A549 (cell line): ENCODE results near the gene LSS. TPM values are rescaled to one million over a fixed set of nuclear protein-coding genes. Genes with fewer than 3 reads are reported as not detected.
"Not testable (repeated sequence)": the region's sequence is repeated elsewhere in the genome, so short reads cannot be mapped to it uniquely, and the experiment has no call there.

Source experiments
- ATAC-seq, 2 experiments: fragments of 200-7000 bp in 1 of 2; fragments of >200 bp in 1 of 2; cut with Nextera tagmentation in 1 of 2; cut with Tn5 transposase in 1 of 2; 3 replicates each; pipeline versions ENCODE4 v1.8.0 to v1.9.1; 2018 to 2020; ENCODE audit warnings: mild to moderate bottlenecking in 1 of 2, moderate library complexity in 1 of 2
- CTCF ChIA-PET: fragments of 300-600 bp; sonication (Branson Sonifier 250); formaldehyde crosslinking; extraction: SDS; loops from one replicate; lab custom pipeline; 2021; ENCODE audit warnings: antibody characterized with exemption, inconsistent platforms; lab: Yijun Ruan, JAX
- POLR2A ChIA-PET: fragments of 350-600 bp; formaldehyde crosslinking; extraction: SDS; loops from one replicate; lab custom pipeline; 2021; ENCODE audit warnings: antibody characterized with exemption, inconsistent platforms; lab: Yijun Ruan, JAX
- DNase-seq, 2 experiments: peaks; one replicate each; pipeline versions ENCODE4 v3.0.0 to v3.0.0-alpha.2; 2011 to 2016; ENCODE audit warnings: low read depth in 1 of 2, low spot score in 1 of 2
- FAIRE-seq: peaks from 2 replicates; lab custom pipeline; 2011; peaks lifted over from hg19 to GRCh38; lab: Jason Lieb, UNC
- H3K27ac ChIP-seq, 2 experiments: fragments of >200 bp; sonication (Bioruptor Twin); formaldehyde crosslinking; 3 replicates each; pipeline ENCODE4 v1.5.1; 2016 to 2017
- H3K4me1 ChIP-seq: fragments of >200 bp; sonication (Bioruptor Twin); formaldehyde crosslinking; 3 replicates; pipeline ENCODE4 v1.6.1; 2016
- H3K4me2 ChIP-seq: fragments of >200 bp; sonication (Bioruptor Twin); formaldehyde crosslinking; 3 replicates; pipeline ENCODE4 v1.6.1; 2016
- H3K4me3 ChIP-seq: fragments of >200 bp; sonication (Bioruptor Twin); formaldehyde crosslinking; 3 replicates; pipeline ENCODE4 v1.5.1; 2016
- H3K9me3 ChIP-seq: fragments of >200 bp; sonication (Bioruptor Twin); formaldehyde crosslinking; 3 replicates; pipeline ENCODE4 v1.6.1; 2016
- BHLHE40 ChIP-seq: IDR thresholded peaks from 2 replicates; pipeline ENCODE4 v1.6.1; 2012; ENCODE audit warnings: low read depth, low read length, inconsistent platforms
- CBX8 ChIP-seq: fragments of 200-600 bp; sonication (generic); IDR thresholded peaks from 2 replicates; pipeline ENCODE4 v1.6.1; 2016
- CEBPB ChIP-seq, 2 experiments: fragments of >200 bp in 1 of 2; sonication (Bioruptor Twin) in 1 of 2; formaldehyde crosslinking in 1 of 2; IDR thresholded peaks; 2 replicates each; pipeline ENCODE4 v1.6.1; 2012 to 2016
- EP300 ChIP-seq, 2 experiments: fragments of >200 bp; sonication (Bioruptor Twin); formaldehyde crosslinking; IDR thresholded peaks; 2 replicates in 1 of 2; 3 replicates in 1 of 2; pipeline ENCODE4 v1.6.1; 2016 to 2017
- FOSL2 ChIP-seq, 2 experiments: fragments of 450-650 bp in 1 of 2; fragments of >200 bp in 1 of 2; sonication (Bioruptor Twin) in 1 of 2; formaldehyde crosslinking; IDR thresholded peaks; 2 replicates each; pipeline versions ENCODE4 v1.5.0 to v1.6.1; 2016 to 2020; ENCODE audit warnings: mild to moderate bottlenecking in 1 of 2, moderate library complexity in 1 of 2
- GATA3 ChIP-seq: IDR thresholded peaks from 2 replicates; pipeline ENCODE4 v1.6.1; 2012; ENCODE audit warnings: borderline replicate concordance
- HDAC2 ChIP-seq: fragments of 200-600 bp; sonication (generic); IDR thresholded peaks from 2 replicates; pipeline ENCODE4 v1.6.1; 2016
- HEYL ChIP-seq: fragments of 250-450 bp; sonication (Bioruptor Pico); IDR thresholded peaks from 2 replicates; pipeline ENCODE4 v1.8.0; 2021; ENCODE audit warnings: mild to moderate bottlenecking, moderate library complexity
- HOXA7 ChIP-seq: fragments of 250-450 bp; sonication (Bioruptor Pico); IDR thresholded peaks from 2 replicates; pipeline ENCODE4 v1.5.0; 2020; ENCODE audit warnings: mild to moderate bottlenecking, moderate library complexity
- HOXB13 ChIP-seq: fragments of 250-450 bp; sonication (Bioruptor Pico); IDR thresholded peaks from 2 replicates; pipeline ENCODE4 v1.5.0; 2020; ENCODE audit warnings: low read depth, mild to moderate bottlenecking, moderate library complexity
- HOXB5 ChIP-seq: fragments of 250-450 bp; sonication (Bioruptor Pico); IDR thresholded peaks from 2 replicates; pipeline ENCODE4 v1.5.0; 2020; ENCODE audit warnings: mild to moderate bottlenecking, moderate library complexity
- KDM5A ChIP-seq: fragments of 200-600 bp; sonication (generic); IDR thresholded peaks from 2 replicates; pipeline ENCODE4 v1.6.1; 2016; ENCODE audit warnings: antibody characterized with exemption, mild to moderate bottlenecking
- MAZ ChIP-seq: fragments of 150-350 bp; IDR thresholded peaks from 2 replicates; pipeline ENCODE4 v1.6.1; 2014; ENCODE audit warnings: antibody characterized with exemption, low read depth, low read length, borderline replicate concordance
- NR3C1 ChIP-seq: fragments of >200 bp; sonication (Bioruptor Twin); formaldehyde crosslinking; IDR thresholded peaks from 3 replicates; pipeline ENCODE4 v1.6.1; 2017
- RARB ChIP-seq: fragments of 250-450 bp; sonication (Bioruptor Pico); IDR thresholded peaks from 2 replicates; pipeline ENCODE4 v1.8.0; 2021; ENCODE audit warnings: mild to moderate bottlenecking, moderate library complexity
- RFX5 ChIP-seq: fragments of 450-650 bp; IDR thresholded peaks from 2 replicates; pipeline ENCODE4 v1.7.1; 2014; ENCODE audit warnings: antibody characterized with exemption, mild to moderate bottlenecking, moderate library complexity
- SMC3 ChIP-seq: fragments of >200 bp; sonication (Bioruptor Twin); formaldehyde crosslinking; IDR thresholded peaks from 3 replicates; pipeline ENCODE4 v1.6.1; 2018; ENCODE audit warnings: inconsistent platforms
- SREBF2 ChIP-seq: fragments of 450-650 bp; IDR thresholded peaks from 2 replicates; pipeline ENCODE4 v1.6.1; 2014; ENCODE audit warnings: mild to moderate bottlenecking, moderate library complexity
- ZC3H11A ChIP-seq: fragments of 450-650 bp; IDR thresholded peaks from 2 replicates; pipeline ENCODE4 v1.6.1; 2014; ENCODE audit warnings: antibody characterized with exemption, mild to moderate bottlenecking
- WGBS: methylation state at CpG from one replicate; pipeline ENCODE4 v1.1.6; 2017; ENCODE audit errors: missing lambda C conversion rate; 5-methylcytosine and 5-hydroxymethylcytosine counted together
- polyA plus RNA-seq, 4 experiments: library from polyadenylated mRNA; depleted of rRNA in 3 of 4; stranded (reverse); fragments of >200 nt; fragmentation: RNase III in 1 of 4; extraction: RNeasy Plus Mini Kit Qiagen cat#74134 plus additional on column Dnase treatment in 1 of 4; gene quantifications; 2 replicates in 3 of 4; 3 replicates in 1 of 4; pipeline ENCODE4 v1.2.3, GENCODE V29; 2011 to 2017
- TF ChIP-seq, protein P1 (sequence below): fragments of 450-650 bp; IDR thresholded peaks from 2 replicates; pipeline ENCODE4 v1.6.1; 2014; ENCODE audit warnings: antibody characterized with exemption
- TF ChIP-seq, protein P2 (sequence below): fragments of >200 bp; sonication (Bioruptor Twin); formaldehyde crosslinking; IDR thresholded peaks from 3 replicates; pipeline ENCODE4 v1.6.1; 2016
- TF ChIP-seq, protein P3 (sequence below): fragments of >200 bp; sonication (Bioruptor Twin); formaldehyde crosslinking; IDR thresholded peaks from 2 replicates; pipeline ENCODE4 v1.6.1; 2016

Gene LSS
- polyA plus RNA-seq, 2 of the 4 experiments (the other 2 are of a cell fraction), result 9.5 to 22.0 TPM

DNA sequence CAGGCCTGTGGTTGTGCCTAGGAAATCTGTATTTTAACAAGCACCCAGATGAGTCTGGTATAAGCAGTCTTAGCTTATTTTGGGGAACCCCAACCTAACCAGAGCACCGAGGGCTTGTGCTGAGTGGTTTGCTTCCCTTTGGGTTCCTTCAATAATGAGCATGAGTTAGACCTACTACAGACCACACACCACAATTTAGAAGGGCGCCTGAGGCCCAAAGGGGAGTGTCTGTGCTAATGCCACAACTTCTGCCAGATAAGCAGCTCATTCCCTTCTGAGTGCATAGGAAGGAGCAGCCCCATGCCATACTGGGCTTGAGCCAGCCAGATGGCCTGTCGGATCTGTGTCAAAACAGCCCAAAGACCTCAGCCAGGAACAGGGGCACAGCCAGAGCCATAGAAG is 15.4 kb upstream of the LSS start:
- FAIRE-seq (no peak), ATAC-seq (no peak), DNase-seq (no peak)
- ChIA-PET POLR2A (no interaction called here), CTCF (interaction anchor here (1.8 to 2.0 kb wide), 2 partner anchors 9 to 14 kb away, joined by 4 to 7 read pairs; no protein-coding TSS in a partner anchor)
- no peak overlapping the region for H3K27ac ChIP-seq
- H3K4me1 ChIP-seq, result no peaks in the 10 kb centered on the region
- WGBS, result 82% methylated on average over 1 of the region's 3 CpGs
- H3K4me2 ChIP-seq, result no peak overlapping the region
- H3K4me3 ChIP-seq, result no peak overlapping the region
- H3K9me3 ChIP-seq, result no peaks in the 10 kb centered on the region
- no peak for TF ChIP-seq NR3C1
- no peak for TF ChIP-seq GATA3
- TF ChIP-seq, protein P1, sequence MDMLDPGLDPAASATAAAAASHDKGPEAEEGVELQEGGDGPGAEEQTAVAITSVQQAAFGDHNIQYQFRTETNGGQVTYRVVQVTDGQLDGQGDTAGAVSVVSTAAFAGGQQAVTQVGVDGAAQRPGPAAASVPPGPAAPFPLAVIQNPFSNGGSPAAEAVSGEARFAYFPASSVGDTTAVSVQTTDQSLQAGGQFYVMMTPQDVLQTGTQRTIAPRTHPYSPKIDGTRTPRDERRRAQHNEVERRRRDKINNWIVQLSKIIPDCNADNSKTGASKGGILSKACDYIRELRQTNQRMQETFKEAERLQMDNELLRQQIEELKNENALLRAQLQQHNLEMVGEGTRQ, result no peak
- no peak for TF ChIP-seq HDAC2
- TF ChIP-seq, protein P2, sequence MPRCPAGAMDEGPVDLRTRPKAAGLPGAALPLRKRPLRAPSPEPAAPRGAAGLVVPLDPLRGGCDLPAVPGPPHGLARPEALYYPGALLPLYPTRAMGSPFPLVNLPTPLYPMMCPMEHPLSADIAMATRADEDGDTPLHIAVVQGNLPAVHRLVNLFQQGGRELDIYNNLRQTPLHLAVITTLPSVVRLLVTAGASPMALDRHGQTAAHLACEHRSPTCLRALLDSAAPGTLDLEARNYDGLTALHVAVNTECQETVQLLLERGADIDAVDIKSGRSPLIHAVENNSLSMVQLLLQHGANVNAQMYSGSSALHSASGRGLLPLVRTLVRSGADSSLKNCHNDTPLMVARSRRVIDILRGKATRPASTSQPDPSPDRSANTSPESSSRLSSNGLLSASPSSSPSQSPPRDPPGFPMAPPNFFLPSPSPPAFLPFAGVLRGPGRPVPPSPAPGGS, result no peak
- TF ChIP-seq BHLHE40, result no peak
- TF ChIP-seq, all 56 proteins: peak for 0

DNA sequence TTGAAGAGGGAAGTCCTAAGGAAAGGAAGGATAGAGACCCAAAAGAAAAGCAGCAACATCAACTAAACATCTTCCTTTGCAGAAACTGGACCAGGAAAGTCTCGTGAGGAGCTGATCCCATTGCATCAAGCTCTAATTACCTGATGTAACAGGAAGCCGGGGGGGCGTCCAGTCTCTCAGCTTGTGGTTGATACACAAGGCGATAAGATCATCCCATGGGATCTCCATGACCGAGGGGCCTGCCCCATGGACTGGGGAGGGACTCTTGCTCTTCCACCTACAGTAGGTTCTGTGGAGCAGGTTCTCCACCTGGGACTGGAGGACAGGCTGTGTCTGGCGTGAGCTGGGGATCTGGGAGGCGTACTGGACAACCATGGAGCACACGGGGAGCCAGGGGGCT is 14.8 kb upstream of the LSS start:
- WGBS, result 94% methylated on average over 8 of the region's 8 CpGs
- Histone ChIP-seq H3K4me1 (no peaks in the 10 kb centered on the region), H3K4me3 (no peak overlapping the region), H3K4me2 (no peak overlapping the region), H3K27ac (no peak overlapping the region)
- CTCF ChIA-PET, result interaction anchor here (1.8 to 2.0 kb wide), 2 partner anchors 9 to 13 kb away, joined by 4 to 7 read pairs; no protein-coding TSS in a partner anchor
- POLR2A ChIA-PET, result no interaction called here
- no peak for ATAC-seq
- TF ChIP-seq, protein P3, sequence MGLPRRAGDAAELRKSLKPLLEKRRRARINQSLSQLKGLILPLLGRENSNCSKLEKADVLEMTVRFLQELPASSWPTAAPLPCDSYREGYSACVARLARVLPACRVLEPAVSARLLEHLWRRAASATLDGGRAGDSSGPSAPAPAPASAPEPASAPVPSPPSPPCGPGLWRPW, result no peak
- no peak for TF ChIP-seq SREBF2
- no peak for TF ChIP-seq RFX5
- TF ChIP-seq RARB (CRISPR knock-in tag), result no peak
- no peak for TF ChIP-seq CEBPB (IDR thresholded peaks at IDR 0.05)
- TF ChIP-seq HEYL, result no peak
- TF ChIP-seq MAZ, result no peak
- TF ChIP-seq NR3C1, result no peak
- TF ChIP-seq CBX8, result no peak
- TF ChIP-seq, all 56 proteins: peak for 0
- H3K9me3 ChIP-seq, result no peaks in the 10 kb centered on the region
- no peak for DNase-seq
- no peak for FAIRE-seq

DNA sequence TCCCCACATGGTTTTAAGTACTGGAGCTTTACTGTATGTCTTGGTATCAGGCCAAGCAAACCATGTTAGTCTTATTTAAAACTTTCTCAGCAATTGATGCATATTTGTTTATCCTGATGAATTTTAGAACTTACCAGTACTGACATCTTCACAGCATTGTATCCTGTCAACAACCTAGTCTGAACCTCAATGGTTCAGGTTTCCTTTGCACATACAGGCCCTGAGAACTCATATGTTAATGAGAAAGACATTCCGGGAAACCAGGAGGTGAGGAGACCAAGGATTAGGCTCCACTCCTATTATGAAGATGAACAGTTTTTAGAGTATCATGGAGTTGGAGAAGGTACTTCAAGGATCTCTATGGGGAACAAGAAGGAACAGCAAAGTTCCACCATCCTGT is 13.0 kb upstream of the LSS start:
- ATAC-seq, H3K4me3 ChIP-seq, H3K4me1 ChIP-seq, POLR2A ChIA-PET, H3K27ac ChIP-seq, H3K9me3 ChIP-seq, DNase-seq, H3K4me2 ChIP-seq, FAIRE-seq: not testable (repeated sequence)
- 95% methylated on average over 1 of the region's 1 CpG for WGBS
- CTCF ChIA-PET, result interaction anchor here (0.6 to 0.7 kb wide), 2 partner anchors 11 to 24 kb away, joined by 3 read pairs; no protein-coding TSS in a partner anchor

DNA sequence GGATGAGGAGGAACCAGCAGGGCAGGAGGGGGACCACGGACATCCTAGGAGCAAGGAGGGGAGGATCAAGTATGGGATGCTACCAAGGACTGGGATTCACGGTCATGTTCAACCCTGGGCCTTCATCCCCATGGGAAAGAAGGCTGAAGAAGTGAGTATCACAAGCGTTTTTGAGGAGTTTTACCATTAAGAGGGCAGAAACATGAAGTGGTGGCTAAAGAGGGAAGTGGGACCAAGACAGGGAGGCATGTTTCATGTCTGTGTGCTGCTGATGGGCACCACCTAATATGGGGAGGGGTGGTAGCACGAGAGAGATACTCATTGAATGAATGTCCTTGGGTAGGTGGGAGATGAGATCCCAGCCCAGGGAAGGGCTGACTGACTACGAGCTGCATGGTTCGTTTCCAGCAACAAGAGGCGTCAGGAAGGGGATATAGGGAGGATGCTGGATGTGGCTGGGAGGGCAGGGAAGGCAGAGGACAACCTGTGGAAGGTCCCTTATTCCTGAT is 11.3 kb upstream of the LSS start:
- H3K4me2 ChIP-seq, result no peak overlapping the region
- ATAC-seq (no peak), DNase-seq (no peak), FAIRE-seq (no peak)
- ChIA-PET POLR2A (no interaction called here), CTCF (interaction anchor here (1.1 kb wide), 1 partner anchor 28 kb away, joined by 3 read pairs; no protein-coding TSS in a partner anchor)
- H3K4me1 ChIP-seq, result no peaks in the 10 kb centered on the region
- WGBS, result 86% methylated on average over 7 of the region's 7 CpGs
- H3K27ac ChIP-seq, result no peak overlapping the region
- TF ChIP-seq ZC3H11A (no peak), HOXB5 (no peak), SMC3 (no peak), FOSL2 (IDR thresholded peaks at IDR 0.05) (no peak), FOSL2 (CRISPR knock-in tag; IDR thresholded peaks at IDR 0.05) (no peak), CBX8 (no peak), HOXB13 (CRISPR knock-in tag) (no peak), EP300 (IDR thresholded peaks at IDR 0.05) (no peak), HOXA7 (CRISPR knock-in tag) (no peak), RARB (CRISPR knock-in tag) (no peak), KDM5A (no peak)
- TF ChIP-seq, protein P3, result no peak
- no peak overlapping the region for H3K4me3 ChIP-seq
- no peaks in the 10 kb centered on the region for H3K9me3 ChIP-seq
